Right atrium auricular region (tissue), 2 donors: ENCODE measurements around the gene KDELR1. TPM values are rescaled to one million over a fixed set of nuclear protein-coding genes. Genes with fewer than 3 reads are reported as not detected.

Source experiments
- DNase-seq: peaks from one replicate; pipeline ENCODE4 v3.0.0-alpha.2; 2019; ENCODE audit warnings: low spot score
- H3K27ac ChIP-seq, 2 donors: fragments of 200-600 bp; sonication (generic); 1 replicate in 1 of 2; 2 replicates in 1 of 2; pipeline ENCODE4 v1.5.1; 2016 to 2019
- H3K27me3 ChIP-seq, 2 donors: fragments of 200-600 bp; sonication (generic); one replicate each; pipeline versions ENCODE4 v1.5.1 to v1.6.0; 2017 to 2019
- H3K36me3 ChIP-seq: fragments of 200-600 bp; sonication (generic); one replicate; pipeline ENCODE4 v1.5.1; 2016
- H3K4me1 ChIP-seq, 2 donors: fragments of 200-600 bp; sonication (generic); one replicate each; pipeline versions ENCODE4 v1.5.1 to v1.6.0; 2017 to 2019
- H3K4me3 ChIP-seq, 2 donors: fragments of 200-600 bp; sonication (generic); 1 replicate in 1 of 2; 2 replicates in 1 of 2; pipeline ENCODE4 v1.5.1; 2017 to 2019; ENCODE audit warnings: mild to moderate bottlenecking in 1 of 2, moderate library complexity in 1 of 2
- H3K9me3 ChIP-seq, 2 donors: fragments of 200-600 bp; sonication (generic); one replicate each; pipeline ENCODE4 v1.5.1; 2019
- CTCF ChIP-seq, 2 donors: fragments of 200-600 bp; sonication (generic); IDR thresholded peaks; one replicate each; pipeline ENCODE4 v1.5.1; 2019; ENCODE audit warnings: antibody characterized with exemption in 2 of 2
- total RNA-seq, 2 donors: library from RNA; depleted of rRNA; stranded (reverse); fragments of >200 nt; gene quantifications; one replicate each; pipeline ENCODE4 v1.1.0, GENCODE V29; 2016

Gene KDELR1
- total RNA-seq, 2 donors from 2014 or later, result 74.1 to 82.0 TPM

GRCh38 chr19:48353677-48354076, 37.7 kb downstream of the KDELR1 start:
- no peak for DNase-seq
- H3K4me3 ChIP-seq, result no peak overlapping the region
- no peaks in the 10 kb centered on the region for H3K9me3 ChIP-seq

GRCh38 chr19:48351341-48351752, 40.0 kb downstream of the KDELR1 start:
- peak; percentile 68 for DNase-seq

More at GRCh38 chr19:48353677-48354076, 37.7 kb downstream of the KDELR1 start:
- H3K27me3 ChIP-seq, result no peaks in the 10 kb centered on the region
- no peaks in the 10 kb centered on the region for H3K36me3 ChIP-seq
- H3K27ac ChIP-seq, result no peak overlapping the region
- H3K4me1 ChIP-seq, result no peaks in the 10 kb centered on the region
- TF ChIP-seq CTCF (IDR thresholded peaks at IDR 0.05), result no peak

GRCh38 chr19:48350856-48351255, 40.5 kb downstream of the KDELR1 start:
- H3K4me3 ChIP-seq, result no peak overlapping the region
- H3K36me3 ChIP-seq, result no peaks in the 10 kb centered on the region
- H3K27ac ChIP-seq, result no peak overlapping the region
- no peaks in the 10 kb centered on the region for H3K27me3 ChIP-seq
- H3K4me1 ChIP-seq, result peaks cover 0 to 7% of the 10 kb centered on the region in 2 donors
- no peaks in the 10 kb centered on the region for H3K9me3 ChIP-seq
- TF ChIP-seq CTCF (IDR thresholded peaks at IDR 0.05), result no peak
- no peak for DNase-seq

More at GRCh38 chr19:48351341-48351752, 40.0 kb downstream of the KDELR1 start:
- H3K4me1 ChIP-seq, result peaks cover 0 to 7% of the 10 kb centered on the region in 2 donors
- peak; percentile 58 to 81 for TF ChIP-seq CTCF (IDR thresholded peaks at IDR 0.05)
- H3K9me3 ChIP-seq, result no peaks in the 10 kb centered on the region
- H3K4me3 ChIP-seq, result no peak overlapping the region
- no peaks in the 10 kb centered on the region for H3K27me3 ChIP-seq
- H3K27ac ChIP-seq, result no peak overlapping the region
- no peaks in the 10 kb centered on the region for H3K36me3 ChIP-seq

GRCh38 chr19:48348737-48349136, 42.6 kb downstream of the KDELR1 start:
- Histone ChIP-seq H3K4me1 (peaks cover 0 to 7% of the 10 kb centered on the region in 2 donors), H3K36me3 (no peaks in the 10 kb centered on the region), H3K27me3 (no peaks in the 10 kb centered on the region), H3K27ac (no peak overlapping the region), H3K4me3 (no peak overlapping the region), H3K9me3 (no peaks in the 10 kb centered on the region)
- DNase-seq, result no peak
- no peak for TF ChIP-seq CTCF (IDR thresholded peaks at IDR 0.05)

GRCh38 chr19:48348045-48348444, 43.3 kb downstream of the KDELR1 start:
- Histone ChIP-seq H3K4me3 (no peak overlapping the region), H3K27me3 (no peaks in the 10 kb centered on the region), H3K9me3 (no peaks in the 10 kb centered on the region), H3K4me1 (peaks cover 0 to 7% of the 10 kb centered on the region in 2 donors), H3K27ac (no peak overlapping the region), H3K36me3 (no peaks in the 10 kb centered on the region)
- no peak for TF ChIP-seq CTCF (IDR thresholded peaks at IDR 0.05)
- DNase-seq, result no peak

GRCh38 chr19:48346191-48346590, 45.2 kb downstream of the KDELR1 start:
- DNase-seq, result no peak

More at GRCh38 chr19:48346191-48346590, 45.2 kb downstream of the KDELR1 start:
- Histone ChIP-seq H3K27ac (no peak overlapping the region), H3K9me3 (no peaks in the 10 kb centered on the region), H3K4me1 (peaks cover 0 to 7% of the 10 kb centered on the region in 2 donors), H3K27me3 (no peaks in the 10 kb centered on the region), H3K4me3 (no peak overlapping the region), H3K36me3 (no peaks in the 10 kb centered on the region)
- TF ChIP-seq CTCF (IDR thresholded peaks at IDR 0.05), result no peak
